ENCODE results near the gene CDK18.

- TF ChIP-seq ATF2 (IDR thresholded peaks at IDR 0.05; ENCODE audit: low read length) (no peak), YY1 (IDR thresholded peaks at IDR 0.05; ENCODE audit: low read depth, low read length) (no peak), CTCF (IDR thresholded peaks at IDR 0.05; ENCODE audit: control extremely low read depth in 1 of 3, insufficient read depth in 1 of 3, low read depth in 1 of 3, low read length in 3 of 3) (no peak), KDM4A (IDR thresholded peaks at IDR 0.05; ENCODE audit: low read depth, low read length, severe bottlenecking) (no peak), SP1 (IDR thresholded peaks at IDR 0.05; ENCODE audit: low read depth, low read length) (no peak), POLR2AphosphoS5 (IDR thresholded peaks at IDR 0.05; ENCODE audit: low read depth, low read length) (no peak), EP300 (IDR thresholded peaks at IDR 0.05; ENCODE audit: borderline replicate concordance in 1 of 2, low read depth in 2 of 2, low read length in 2 of 2) (no peak), CHD1 (IDR thresholded peaks at IDR 0.05; ENCODE audit: low read depth, low read length) (no peak), JUND (IDR thresholded peaks at IDR 0.05; ENCODE audit: low read length) (no peak)
Observed at GRCh38 chr1:205570173-205570501, 65.7 kb downstream of the CDK18 start.
